ENCODE measurements around the gene OR4B1.

The OR4B1 gene

GRCh38 chr11:48263423-48263911 lies 46.9 kb downstream of the OR4B1 start, which contains the start of gene OR4X1:
TSS of gene OR4X1 (plus strand) at chr11:48263861. CDS start at chr11:48263861, 0 bp downstream.
- DNase-seq (ENCODE audit: low spot score), result no peak
